Measurements from ENCODE around the gene RALBP1. TPM values are rescaled to one million over a fixed set of nuclear protein-coding genes. Genes with fewer than 3 reads are reported as not detected.

The RALBP1 gene
- total and polyA plus RNA-seq, 2 of the 4 experiments (the other 2 are of a cell fraction) = 30.6 to 38.2 TPM

DNA sequence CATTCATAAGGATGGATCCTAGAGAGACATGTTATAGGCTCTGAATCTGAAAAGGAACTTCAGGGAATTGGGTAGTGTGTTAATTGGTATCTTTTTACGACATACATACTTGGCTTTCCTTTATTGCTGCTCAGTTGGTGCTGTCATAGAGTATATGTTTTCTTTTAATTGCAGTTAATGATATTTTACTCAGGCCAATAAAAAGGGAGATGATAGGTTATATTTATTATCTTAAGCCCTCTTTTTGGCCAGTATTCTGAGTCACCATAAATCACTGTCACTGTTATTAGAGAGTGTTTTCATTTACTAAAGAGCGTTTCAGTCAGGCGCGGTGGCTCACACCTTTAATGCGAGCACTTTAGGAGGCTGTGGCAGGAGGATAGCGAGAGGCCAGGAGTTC, 47.6 kb downstream of the RALBP1 start:
- Histone ChIP-seq H3K9me1 (ENCODE audit: insufficient read depth, low read length) (0 out of 2 replicates have a peak, but pooled peaks cover 3% of the 10 kb centered on the region), H3K36me3 (ENCODE audit: control insufficient read depth, insufficient read depth, low read length) (peaks cover 18% of the 10 kb centered on the region), H3K4me2 (ENCODE audit: low read depth, low read length) (no peak overlapping the region), H3K4me1 (ENCODE audit: control insufficient read depth, insufficient read depth, low read length) (no peaks in the 10 kb centered on the region), H3K9ac (ENCODE audit: low read depth, low read length) (no peak overlapping the region), H2BK5ac (ENCODE audit: low read depth, low read length, poor library complexity, severe bottlenecking) (no peak overlapping the region), H3K27me3 (ENCODE audit: control insufficient read depth, insufficient read depth, low read length) (no peaks in the 10 kb centered on the region), H3K23ac (ENCODE audit: low read depth, low read length) (no peak overlapping the region), H2BK120ac (ENCODE audit: low read depth, low read length) (no peak overlapping the region), H2AK9ac (replicated peaks; ENCODE audit: low read depth, low read length, poor library complexity) (no peak overlapping the region), H2AK5ac (ENCODE audit: low read depth, low read length) (no peak overlapping the region), H3K4me3 (ENCODE audit: insufficient read depth, low read depth, low read length) (no peak overlapping the region), H4K20me1 (ENCODE audit: insufficient read depth, low read length) (no peaks in the 10 kb centered on the region), H4K5ac (ENCODE audit: low read depth, low read length) (no peak overlapping the region), H2AFZ (replicated peaks; ENCODE audit: low read length, poor library complexity) (no peak overlapping the region), H3K79me1 (ENCODE audit: low read depth in 1 of 2, low read length in 2 of 2) (peaks cover 26 to 49% of the 10 kb centered on the region in 2 experiments), H2BK15ac (ENCODE audit: low read depth, low read length) (no peak overlapping the region), H3K9me3 (ENCODE audit: control insufficient read depth, insufficient read depth, low read length) (no peaks in the 10 kb centered on the region), H2BK20ac (ENCODE audit: low read depth, low read length) (no peak overlapping the region), H3K27ac (ENCODE audit: insufficient read depth, low read length) (no peak overlapping the region), H3K14ac (replicated peaks; ENCODE audit: low read depth, low read length) (no peak overlapping the region), H3K4ac (ENCODE audit: low read depth, low read length) (no peak overlapping the region), H3K18ac (ENCODE audit: low read depth, low read length) (no peak overlapping the region), H4K8ac (ENCODE audit: low read depth in 2 of 2, low read length in 2 of 2) (no peak overlapping the region), H3K56ac (ENCODE audit: extremely low read depth, insufficient read depth, low read length) (no peak overlapping the region), H4K91ac (ENCODE audit: insufficient read depth, low read depth, low read length) (no peak overlapping the region)
- DNase-seq (no peak), ATAC-seq (ENCODE audit: low read depth) (no peak)
- no CpG with 5 or more reads among the region's 6 CpGs for WGBS, 2 experiments (ENCODE audit: extremely low coverage in 2 of 2, insufficient read length in 1 of 2)
- intact Hi-C loops (cut with micrococcal nuclease) = no loop called here
- dilution Hi-C loops (cut with HindIII; ENCODE audit: low sequenced_read_pairs, unreplicated experiment) = no loop called here
- BruUV-seq (replicated peaks) = no TSS peak
- ChIA-PET POLR2A (ENCODE audit: unreplicated experiment) (no interaction called here), CTCF (no interaction called here)
- no peak for TF ChIP-seq MXI1 (IDR thresholded peaks at IDR 0.05; ENCODE audit: borderline replicate concordance, low read depth, low read length)
- no peak for TF ChIP-seq MAZ (IDR thresholded peaks at IDR 0.05; ENCODE audit: borderline replicate concordance, low read depth, low read length)
- no peak for TF ChIP-seq CEBPB (IDR thresholded peaks at IDR 0.05; ENCODE audit: low read depth, low read length)
- no peak for TF ChIP-seq POLR2A (IDR thresholded peaks at IDR 0.05; ENCODE audit: low read depth, low read length)
- no peak for TF ChIP-seq MAFK (IDR thresholded peaks at IDR 0.05; ENCODE audit: low read depth, low read length)
- no peak for TF ChIP-seq BHLHE40 (IDR thresholded peaks at IDR 0.05; ENCODE audit: low read depth, low read length)
- TF ChIP-seq NFE2L2 (IDR thresholded peaks at IDR 0.05; ENCODE audit: low read depth, low read length) = no peak
- in situ Hi-C loops (cut with MboI; ENCODE audit: low sequenced_read_pairs) = no loop called here
